CD8-positive, alpha-beta memory T cell (primary cell): ENCODE data around the gene DDAH1. TPM values are rescaled to one million over a fixed set of nuclear protein-coding genes. Genes with fewer than 3 reads are reported as not detected.
"Not testable (repeated sequence)": the region's sequence is repeated elsewhere in the genome, so short reads cannot be mapped to it uniquely, and the experiment has no call there.

Experiments
- CTCF ChIA-PET: fragments of 350-600 bp; sonication (Branson Sonifier 250); formaldehyde crosslinking; loops from one replicate; lab custom pipeline; 2021; ENCODE audit warnings: antibody characterized with exemption; lab: Charles Lee
- POLR2A ChIA-PET: fragments of 350-600 bp; sonication (Branson Sonifier 250); formaldehyde crosslinking; loops from one replicate; lab custom pipeline; 2021; ENCODE audit warnings: antibody characterized with exemption; lab: Charles Lee
- DNase-seq, 5 donors: peaks; one replicate each; pipeline versions ENCODE4 v3.0.0 to v3.0.0-alpha.2; 2020 to 2022; ENCODE audit warnings: mixed read lengths in 1 of 5
- H3K27ac ChIP-seq: one replicate; pipeline ENCODE4 v1.7.0; 2013; ENCODE audit warnings: low read depth, mild to moderate bottlenecking, low read length, moderate library complexity
- H3K27me3 ChIP-seq: 2 replicates; pipeline ENCODE4 v1.7.0; 2013; ENCODE audit warnings: low read length, mild to moderate bottlenecking; ENCODE audit not compliant: insufficient read depth, poor library complexity, severe bottlenecking
- H3K36me3 ChIP-seq: 2 replicates; pipeline ENCODE4 v1.7.0; 2013; ENCODE audit warnings: mild to moderate bottlenecking, low read length, moderate library complexity; ENCODE audit not compliant: insufficient read depth
- H3K4me1 ChIP-seq: 2 replicates; pipeline ENCODE4 v1.7.0; 2013; ENCODE audit warnings: mild to moderate bottlenecking, low read length, moderate library complexity; ENCODE audit not compliant: insufficient read depth
- H3K4me3 ChIP-seq: 2 replicates; pipeline ENCODE4 v1.7.0; 2013; ENCODE audit warnings: mild to moderate bottlenecking, low read length
- H3K9me3 ChIP-seq: 2 replicates; pipeline ENCODE4 v1.7.0; 2013; ENCODE audit warnings: mild to moderate bottlenecking, low read length
- H3K27ac Mint-ChIP-seq, 8 donors: one replicate each; pipeline ENCODE4 v1.8.0; 2020 to 2021; ENCODE audit warnings: mixed read lengths in 8 of 8, mild to moderate bottlenecking in 6 of 8, inconsistent platforms in 3 of 8, moderate library complexity in 3 of 8
- H3K27me3 Mint-ChIP-seq, 2 donors: one replicate each; pipeline ENCODE4 v1.8.0; 2020 to 2021; ENCODE audit warnings: mixed read lengths in 2 of 2, mild to moderate bottlenecking in 1 of 2, moderate library complexity in 1 of 2
- H3K36me3 Mint-ChIP-seq, 3 donors: one replicate each; pipeline ENCODE4 v1.8.0; 2020 to 2021; ENCODE audit warnings: mixed read lengths in 3 of 3, inconsistent platforms in 1 of 3, mild to moderate bottlenecking in 1 of 3
- H3K4me1 Mint-ChIP-seq, 3 donors: one replicate each; pipeline ENCODE4 v1.8.0; 2020 to 2021; ENCODE audit warnings: mixed read lengths in 3 of 3, inconsistent platforms in 1 of 3, mild to moderate bottlenecking in 1 of 3
- H3K4me3 Mint-ChIP-seq, 7 donors: one replicate each; pipeline ENCODE4 v1.8.0; 2020 to 2021; ENCODE audit warnings: mixed read lengths in 7 of 7, mild to moderate bottlenecking in 6 of 7, moderate library complexity in 4 of 7, inconsistent platforms in 2 of 7
- H3K9me3 Mint-ChIP-seq, 5 donors: one replicate each; pipeline ENCODE4 v1.8.0; 2020 to 2022; ENCODE audit warnings: mixed read lengths in 5 of 5, mild to moderate bottlenecking in 3 of 5, moderate library complexity in 2 of 5, inconsistent platforms in 1 of 5
- polyA plus RNA-seq: library from polyadenylated mRNA; unstranded; fragments of 300-500 nt; fragmentation: Illumina TruSeq; gene quantifications from one replicate; pipeline ENCODE4 v1.2.3, GENCODE V29; 2021
- total RNA-seq, 2 experiments: library from RNA; stranded (reverse); gene quantifications; one replicate each; pipeline ENCODE4 v1.2.3, GENCODE V29; 2021

DDAH1 gene
- total and polyA plus RNA-seq, 3 experiments from 2014 or later = not detected

DNA sequence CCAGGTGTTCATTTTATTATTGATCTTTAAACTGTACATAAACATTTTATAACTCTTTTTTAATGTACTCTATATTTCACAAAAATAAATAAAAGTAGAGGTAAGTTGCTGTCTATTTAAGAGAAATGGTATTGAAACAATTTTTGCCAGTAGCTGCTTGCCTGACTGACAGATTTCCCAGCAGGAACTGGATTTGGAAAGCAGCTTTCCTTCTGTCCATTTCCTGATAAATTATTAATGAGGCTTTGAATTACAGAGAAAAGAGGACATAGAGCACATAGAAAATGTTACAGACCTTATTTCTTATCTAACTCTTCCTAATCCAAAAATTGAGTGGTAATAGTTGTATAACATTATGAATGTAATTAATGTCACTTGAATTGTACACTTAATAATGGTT is 108.8 kb downstream of the DDAH1 start:
- Mint-ChIP-seq H3K4me3 (no peak overlapping the region), H3K9me3 (no peaks in the 10 kb centered on the region), H3K36me3 (no peaks in the 10 kb centered on the region), H3K4me1 (no peaks in the 10 kb centered on the region), H3K27me3 (peaks cover 1 to 4% of the 10 kb centered on the region in 2 donors), H3K27ac (no peak overlapping the region)
- POLR2A ChIA-PET = no interaction called here
- H3K27me3 ChIP-seq = no peaks in the 10 kb centered on the region
- no peaks in the 10 kb centered on the region for H3K4me1 ChIP-seq
- no peak overlapping the region for H3K4me3 ChIP-seq
- CTCF ChIA-PET = no interaction called here
- H3K27ac ChIP-seq = no peak overlapping the region
- H3K36me3 ChIP-seq = no peaks in the 10 kb centered on the region
- H3K9me3 ChIP-seq = no peaks in the 10 kb centered on the region
- DNase-seq = no peak

DNA sequence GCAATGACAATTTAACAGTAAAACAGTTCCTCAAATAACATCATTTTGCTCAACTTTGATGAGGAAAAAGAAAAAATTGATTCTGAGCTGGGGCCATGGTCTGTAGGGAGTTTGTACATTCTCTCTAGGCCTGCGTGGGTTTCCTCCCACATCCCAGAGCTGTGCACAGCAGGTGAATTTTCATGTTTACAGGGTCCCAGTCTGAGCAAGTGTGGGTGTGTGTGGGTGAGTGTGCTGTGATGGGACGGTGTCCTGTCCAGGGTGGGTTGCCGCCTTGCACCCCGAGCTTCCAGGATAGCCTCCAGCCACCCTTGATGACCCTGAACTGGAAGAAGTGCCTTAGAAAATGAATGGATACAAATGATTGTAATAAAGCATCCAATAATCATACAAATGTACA is 112.9 kb downstream of the DDAH1 start:
- Mint-ChIP-seq H3K27ac (no peak overlapping the region), H3K27me3 (peaks cover 3 to 4% of the 10 kb centered on the region in 2 donors), H3K9me3 (peaks cover 0 to 3% (median 0%) of the 10 kb centered on the region in 5 donors), H3K4me3 (no peak overlapping the region), H3K36me3 (peaks cover 0 to 2% (median 0%) of the 10 kb centered on the region in 3 donors), H3K4me1 (no peaks in the 10 kb centered on the region)
- Histone ChIP-seq H3K27me3 (no peaks in the 10 kb centered on the region), H3K36me3 (no peaks in the 10 kb centered on the region), H3K4me1 (no peaks in the 10 kb centered on the region), H3K27ac (no peak overlapping the region), H3K9me3 (no peaks in the 10 kb centered on the region), H3K4me3 (no peak overlapping the region)
- DNase-seq = no peak
- ChIA-PET CTCF (no interaction called here), POLR2A (no interaction called here)

DNA sequence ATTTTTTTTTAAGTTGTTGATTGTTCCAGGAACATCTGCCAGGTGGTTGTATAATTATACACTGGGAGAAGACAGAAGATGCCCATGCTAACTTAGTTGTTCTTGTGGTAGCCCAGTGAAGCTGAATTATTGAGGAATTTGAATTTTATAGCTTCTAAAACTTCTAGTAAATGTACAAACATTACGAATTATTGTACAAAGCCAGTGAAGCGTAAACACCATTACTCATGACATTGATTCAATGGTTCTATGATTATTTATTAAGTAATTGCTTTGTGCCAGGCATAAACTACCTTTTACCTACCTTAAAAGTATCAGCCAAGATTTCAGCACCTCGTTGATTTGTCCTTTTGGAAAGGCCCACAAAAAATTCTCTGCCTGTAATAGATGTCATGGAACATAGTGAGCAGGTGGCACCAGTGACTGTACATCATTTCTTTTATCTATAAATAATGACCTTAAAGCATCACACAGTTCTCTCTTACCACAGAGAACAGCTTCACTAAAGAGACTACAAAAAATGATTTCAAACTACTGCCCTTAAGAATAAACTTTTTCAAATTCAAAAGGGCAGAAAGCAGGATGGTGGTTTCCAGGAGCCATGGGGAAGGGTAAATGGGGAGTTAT is 113.6 kb downstream of the DDAH1 start:
- Histone ChIP-seq H3K36me3 (no peaks in the 10 kb centered on the region), H3K4me3 (no peak overlapping the region), H3K4me1 (no peaks in the 10 kb centered on the region), H3K27ac (no peak overlapping the region), H3K27me3 (no peaks in the 10 kb centered on the region), H3K9me3 (no peaks in the 10 kb centered on the region)
- no peak overlapping the region for H3K27ac Mint-ChIP-seq
- H3K27me3 Mint-ChIP-seq = peaks cover 3 to 4% of the 10 kb centered on the region in 2 donors
- peaks cover 0 to 3% (median 0%) of the 10 kb centered on the region in 5 donors for H3K9me3 Mint-ChIP-seq
- DNase-seq = no peak
- no peak overlapping the region for H3K4me3 Mint-ChIP-seq
- ChIA-PET CTCF (no interaction called here), POLR2A (no interaction called here)
- H3K36me3 Mint-ChIP-seq = peaks cover 0 to 2% (median 0%) of the 10 kb centered on the region in 3 donors
- H3K4me1 Mint-ChIP-seq = no peaks in the 10 kb centered on the region

DNA sequence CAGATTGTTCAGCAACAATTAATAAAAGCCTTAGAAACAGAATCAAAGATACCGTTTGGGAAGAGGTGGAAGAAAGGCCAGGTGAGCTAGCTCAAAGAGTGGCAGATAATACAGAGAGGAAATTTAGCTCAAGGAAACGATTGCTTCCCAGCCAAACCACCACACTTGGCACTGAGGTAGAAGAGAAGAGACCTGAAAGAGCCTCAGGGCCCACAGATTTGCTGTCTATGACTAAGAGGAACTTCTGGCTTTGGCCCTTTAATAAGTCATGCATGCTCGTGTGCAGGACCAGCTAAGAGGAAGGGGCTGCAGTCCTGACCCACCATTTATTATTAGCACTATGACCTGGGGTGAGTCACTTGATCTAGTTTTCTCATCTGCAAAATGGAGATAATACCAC is 115.7 kb downstream of the DDAH1 start:
- CTCF ChIA-PET = no interaction called here
- H3K9me3 Mint-ChIP-seq = peaks cover 0 to 3% (median 3%) of the 10 kb centered on the region in 5 donors
- H3K27ac ChIP-seq = no peak overlapping the region
- H3K4me1 ChIP-seq = no peaks in the 10 kb centered on the region
- no peaks in the 10 kb centered on the region for H3K36me3 ChIP-seq
- H3K4me1 Mint-ChIP-seq = no peaks in the 10 kb centered on the region
- H3K27ac Mint-ChIP-seq = no peak overlapping the region
- H3K4me3 Mint-ChIP-seq = no peak overlapping the region
- H3K4me3 ChIP-seq = no peak overlapping the region
- no peaks in the 10 kb centered on the region for H3K9me3 ChIP-seq
- H3K36me3 Mint-ChIP-seq = peaks cover 0 to 2% (median 0%) of the 10 kb centered on the region in 3 donors
- H3K27me3 Mint-ChIP-seq = peaks cover 3 to 7% of the 10 kb centered on the region in 2 donors
- DNase-seq = no peak
- no peaks in the 10 kb centered on the region for H3K27me3 ChIP-seq
- POLR2A ChIA-PET = no interaction called here

DNA sequence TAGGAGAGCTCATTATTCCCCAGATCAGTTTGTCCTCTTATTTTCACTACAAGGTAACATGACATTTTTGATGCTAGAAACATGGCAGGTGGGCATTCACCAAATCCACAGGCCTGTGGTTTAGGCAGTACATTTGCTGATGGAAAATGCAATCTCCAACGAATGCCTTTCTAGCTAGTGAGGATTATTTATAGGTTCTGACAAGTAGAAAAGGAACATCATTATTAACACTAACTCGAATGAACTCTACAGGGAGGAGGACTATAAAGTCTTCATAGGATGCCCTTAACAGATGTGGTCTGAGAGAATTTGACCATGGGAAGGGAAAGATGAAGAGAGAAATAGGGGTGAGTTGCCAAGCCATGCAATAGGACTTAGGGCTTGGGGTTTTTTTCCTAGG is 117.1 kb downstream of the DDAH1 start:
- DNase-seq = no peak
- Mint-ChIP-seq H3K4me1 (no peaks in the 10 kb centered on the region), H3K4me3 (no peak overlapping the region), H3K36me3 (peaks cover 0 to 2% (median 0%) of the 10 kb centered on the region in 3 donors), H3K9me3 (peaks cover 0 to 3% (median 3%) of the 10 kb centered on the region in 5 donors), H3K27ac (no peak overlapping the region), H3K27me3 (peaks cover 3 to 12% of the 10 kb centered on the region in 2 donors)
- no peaks in the 10 kb centered on the region for H3K4me1 ChIP-seq
- H3K27me3 ChIP-seq = no peaks in the 10 kb centered on the region
- H3K27ac ChIP-seq = no peak overlapping the region
- no peaks in the 10 kb centered on the region for H3K36me3 ChIP-seq
- CTCF ChIA-PET = interaction anchor here (1.2 kb wide), 1 partner anchor 8 kb away, joined by 3 read pairs; no protein-coding TSS in a partner anchor
- POLR2A ChIA-PET = no interaction called here
- no peak overlapping the region for H3K4me3 ChIP-seq
- no peaks in the 10 kb centered on the region for H3K9me3 ChIP-seq

DNA sequence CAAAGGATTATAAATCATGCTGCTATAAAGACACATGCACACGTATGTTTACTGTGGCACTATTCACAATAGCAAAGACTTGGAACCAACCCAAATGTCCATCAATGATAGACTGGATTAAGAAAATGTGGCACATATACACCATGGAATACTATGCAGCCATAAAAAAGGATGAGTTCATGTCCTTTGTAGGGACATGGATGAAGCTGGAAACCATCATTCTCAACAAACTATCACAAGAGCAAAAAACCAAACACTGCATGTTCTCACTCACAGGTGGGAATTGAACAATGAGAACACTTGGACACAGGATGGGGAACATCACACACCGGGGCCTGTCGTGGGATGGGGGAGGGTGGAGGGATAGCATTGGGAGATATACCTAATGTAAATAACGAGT is 117.7 kb downstream of the DDAH1 start:
- H3K27ac ChIP-seq, H3K36me3 ChIP-seq, H3K4me1 Mint-ChIP-seq, DNase-seq, H3K4me3 ChIP-seq, H3K27me3 ChIP-seq, H3K4me3 Mint-ChIP-seq, H3K9me3 ChIP-seq, H3K4me1 ChIP-seq, H3K9me3 Mint-ChIP-seq, H3K36me3 Mint-ChIP-seq, H3K27ac Mint-ChIP-seq, POLR2A ChIA-PET: not testable (repeated sequence)
- H3K27me3 Mint-ChIP-seq = peaks cover 3 to 16% of the 10 kb centered on the region in 2 donors
- CTCF ChIA-PET = interaction anchor here (1.2 kb wide), 1 partner anchor 8 kb away, joined by 3 read pairs; no protein-coding TSS in a partner anchor

DNA sequence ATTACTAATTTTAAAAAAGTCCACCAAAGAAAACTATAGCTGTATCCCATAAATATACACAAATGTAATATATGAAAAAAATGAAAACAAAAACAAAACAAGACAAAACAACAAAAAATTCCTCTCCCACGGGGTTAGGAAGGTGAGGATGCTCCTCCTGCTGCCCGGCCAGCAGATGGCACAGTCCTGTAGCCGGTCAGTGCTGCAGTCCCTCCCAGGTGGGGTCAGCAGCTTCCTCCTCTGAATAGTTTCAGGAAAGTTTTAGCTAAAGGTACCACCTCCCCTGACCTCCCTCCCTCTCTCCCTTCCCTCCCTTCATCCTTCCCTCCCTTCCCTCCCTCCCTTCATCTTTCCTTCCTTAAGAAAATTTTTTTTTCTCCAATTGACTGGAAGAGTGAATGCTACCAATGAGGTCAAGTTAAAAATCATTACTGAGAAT is 120.7 kb downstream of the DDAH1 start:
- ChIA-PET CTCF (no interaction called here), POLR2A (no interaction called here)
- H3K9me3 ChIP-seq = no peaks in the 10 kb centered on the region
- no peaks in the 10 kb centered on the region for H3K4me1 ChIP-seq
- Mint-ChIP-seq H3K27me3 (peaks cover 12 to 39% of the 10 kb centered on the region in 2 donors), H3K4me3 (no peak overlapping the region), H3K36me3 (peaks cover 0 to 2% (median 0%) of the 10 kb centered on the region in 3 donors), H3K4me1 (no peaks in the 10 kb centered on the region), H3K9me3 (peaks cover 0 to 3% (median 3%) of the 10 kb centered on the region in 5 donors), H3K27ac (no peak overlapping the region)
- no peak overlapping the region for H3K4me3 ChIP-seq
- H3K27me3 ChIP-seq = no peaks in the 10 kb centered on the region
- H3K27ac ChIP-seq = no peak overlapping the region
- no peaks in the 10 kb centered on the region for H3K36me3 ChIP-seq
- no peak for DNase-seq

DNA sequence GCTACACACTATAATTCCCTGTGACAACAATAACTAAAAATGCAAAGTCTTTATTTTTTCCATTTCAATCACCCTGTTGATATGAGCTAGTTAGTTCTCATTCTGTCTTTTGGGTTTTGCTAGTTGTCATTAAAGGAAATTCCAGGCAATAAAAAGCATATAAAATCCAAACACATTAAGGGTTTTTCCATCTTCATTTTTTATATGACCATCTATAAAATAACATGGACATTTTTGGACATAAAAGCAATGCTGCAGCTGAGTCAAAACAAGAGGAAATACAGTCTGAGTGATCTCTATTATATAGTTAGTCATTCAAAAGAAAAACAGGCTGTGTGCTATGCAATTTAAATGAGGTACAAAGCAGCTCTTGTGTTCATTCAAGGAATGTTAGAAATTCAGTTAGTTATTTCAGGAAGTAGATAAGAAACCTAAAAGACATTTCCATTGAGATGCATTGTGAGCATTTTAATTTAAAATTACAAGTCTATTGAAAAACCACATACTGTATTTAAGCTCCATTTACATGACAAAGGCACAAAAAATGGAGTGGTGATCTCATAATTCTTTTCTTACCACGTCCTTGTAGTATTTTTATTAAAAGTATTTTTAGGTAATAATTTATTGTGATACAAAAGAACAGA is 121.2 kb downstream of the DDAH1 start:
- Mint-ChIP-seq H3K27me3 (peaks cover 11 to 43% of the 10 kb centered on the region in 2 donors), H3K9me3 (peaks cover 0 to 3% (median 3%) of the 10 kb centered on the region in 5 donors), H3K4me1 (no peaks in the 10 kb centered on the region), H3K27ac (no peak overlapping the region), H3K4me3 (no peak overlapping the region), H3K36me3 (no peaks in the 10 kb centered on the region)
- ChIA-PET POLR2A (no interaction called here), CTCF (interaction anchor here (0.6 kb wide), 1 partner anchor 448 kb away, joined by 4 read pairs; no protein-coding TSS in a partner anchor)
- Histone ChIP-seq H3K4me1 (no peaks in the 10 kb centered on the region), H3K27me3 (no peaks in the 10 kb centered on the region), H3K27ac (no peak overlapping the region), H3K36me3 (no peaks in the 10 kb centered on the region), H3K4me3 (no peak overlapping the region), H3K9me3 (no peaks in the 10 kb centered on the region)
- DNase-seq = no peak
